ENCODE measurements around the gene FGD2.
"Not testable (repeated sequence)": the region's sequence is repeated elsewhere in the genome, so short reads cannot be mapped to it uniquely, and the experiment has no call there.

FGD2 gene

DNA sequence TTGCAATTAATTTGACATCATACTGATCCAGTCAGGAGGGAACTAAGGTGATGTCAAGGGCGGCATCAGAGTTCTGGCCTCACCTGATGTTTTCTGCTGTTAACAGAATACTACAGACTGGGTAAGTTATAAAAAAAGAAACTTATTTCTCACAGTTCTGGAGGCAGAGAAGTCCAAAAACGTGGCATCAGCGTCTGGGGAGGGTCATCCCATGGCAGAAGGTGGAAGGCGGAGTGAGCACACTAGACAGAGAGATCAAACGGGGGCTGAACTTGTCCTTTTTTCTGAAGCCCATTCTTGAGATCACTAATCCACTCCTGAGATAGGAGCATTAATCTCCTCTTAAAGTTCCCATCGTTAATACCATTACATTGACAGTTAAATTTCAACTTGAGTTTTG is 16.2 kb upstream of the FGD2 start:
- in situ Hi-C loops (cut with MboI; ENCODE audit: low sequenced_read_pairs) = no loop called here

DNA sequence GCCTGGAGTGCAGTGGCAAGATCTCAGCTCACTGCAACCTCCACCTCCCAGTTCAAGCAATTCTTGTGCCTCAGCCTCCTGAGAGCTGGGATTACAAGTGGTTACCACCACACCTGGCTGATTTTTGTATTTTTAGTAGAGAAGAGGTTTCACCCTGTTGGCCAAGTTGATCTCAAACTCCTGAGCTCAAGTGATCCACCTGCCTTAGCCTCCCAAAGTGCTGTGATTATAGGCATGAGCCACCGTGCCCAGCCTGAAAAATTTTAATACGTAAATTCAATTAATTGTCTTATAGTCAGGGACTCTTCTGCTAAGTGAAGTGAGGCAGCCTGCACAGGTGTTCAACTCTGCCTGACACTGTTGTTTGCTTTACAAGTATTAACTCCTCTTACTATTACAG is 15.1 kb upstream of the FGD2 start:
- in situ Hi-C loops (cut with MboI; ENCODE audit: low sequenced_read_pairs) = not testable (repeated sequence)

DNA sequence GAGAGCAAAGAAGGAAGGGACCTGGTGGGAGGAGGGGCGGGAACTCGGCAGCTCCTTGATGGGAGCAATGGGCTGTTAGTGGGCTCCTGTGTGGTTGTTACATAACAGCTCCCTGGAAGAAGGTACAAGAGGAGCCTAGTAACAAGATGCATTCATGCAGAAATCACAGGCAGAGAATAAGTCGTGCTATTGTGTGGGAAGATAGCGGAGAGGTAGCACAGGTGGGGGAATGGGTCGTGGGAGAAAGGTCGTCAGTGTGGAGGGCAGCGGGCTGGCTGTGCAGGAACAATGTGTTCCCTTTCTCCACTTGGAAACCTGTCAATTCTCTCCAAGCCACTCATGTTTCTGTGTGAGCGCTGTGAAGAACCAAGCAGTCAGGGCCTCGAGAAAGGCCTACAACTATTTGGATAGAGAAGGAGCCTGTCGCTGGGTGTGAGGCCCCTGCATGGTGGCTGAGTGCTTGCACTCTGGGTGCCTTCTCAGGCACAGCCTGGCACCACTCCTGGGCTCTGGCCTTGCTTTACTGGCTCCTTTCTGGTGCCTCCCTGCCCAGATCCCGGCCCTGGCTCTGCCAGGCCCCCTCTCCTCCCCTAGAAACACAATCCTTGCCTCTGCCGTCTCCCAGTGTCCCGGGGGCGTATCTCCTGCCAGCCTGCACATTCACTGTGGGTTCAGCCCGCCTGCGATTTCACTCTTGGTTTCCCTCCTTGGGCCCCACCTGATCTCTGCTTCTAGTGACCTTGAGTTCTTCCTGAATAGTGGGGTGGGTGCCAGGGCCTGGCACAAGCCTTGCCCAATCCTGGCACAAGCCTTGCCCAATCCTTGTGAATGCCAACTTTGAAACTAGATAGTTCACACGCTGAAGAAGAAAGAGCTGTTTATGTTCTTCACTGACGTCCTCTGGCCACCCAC is 7.4 kb upstream of the FGD2 start:
- in situ Hi-C loops (cut with MboI; ENCODE audit: low sequenced_read_pairs) = no loop called here

DNA sequence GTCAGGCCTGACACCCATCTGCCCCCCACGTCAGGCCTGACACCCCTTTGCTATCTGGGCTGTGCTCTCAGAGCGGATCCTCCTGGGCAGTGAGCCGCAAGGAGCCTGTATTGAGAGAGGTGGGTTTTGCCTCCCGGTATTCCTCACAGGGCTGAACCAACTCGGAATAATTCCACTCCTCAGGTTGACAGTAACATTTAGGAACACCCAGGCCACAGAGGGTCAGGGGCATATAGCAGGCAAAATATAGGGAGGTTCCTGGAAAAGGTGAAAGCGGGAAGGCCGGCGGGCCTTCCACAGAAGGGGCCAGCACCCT is 6.8 kb upstream of the FGD2 start:
- in situ Hi-C loops (cut with MboI; ENCODE audit: low sequenced_read_pairs) = no loop called here

DNA sequence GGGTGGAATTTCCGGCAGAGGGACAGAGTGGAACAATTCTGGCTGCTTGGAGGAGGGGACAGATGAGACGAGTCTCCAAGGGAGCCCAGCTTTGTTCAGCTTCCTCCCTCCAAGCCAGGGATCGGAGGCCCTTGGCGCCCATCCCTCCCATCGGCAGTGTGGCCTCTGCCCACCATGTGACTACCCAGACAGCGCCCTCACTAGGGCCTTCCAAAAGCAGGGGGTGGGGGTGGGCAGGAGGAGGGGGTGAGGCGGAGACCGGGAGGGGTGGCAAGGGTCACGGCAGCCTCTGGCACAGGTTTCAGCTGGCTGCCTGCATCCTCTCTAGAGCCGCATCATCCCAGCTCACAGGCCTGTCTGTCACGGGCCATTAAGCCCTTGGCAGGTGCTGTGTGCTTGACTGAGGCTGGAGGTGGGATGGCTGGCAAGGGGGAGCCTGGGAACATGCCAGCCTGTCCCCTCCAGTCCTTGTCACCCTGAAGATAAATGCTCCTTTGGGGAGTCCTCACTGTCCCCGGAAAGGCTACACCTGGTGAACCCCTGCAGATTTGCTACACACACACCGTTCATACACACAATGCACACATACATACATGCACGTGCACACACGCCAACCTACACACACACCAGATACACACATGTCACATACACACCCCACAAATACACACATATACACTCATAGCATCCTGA is 6.2 kb upstream of the FGD2 start:
- in situ Hi-C loops (cut with MboI; ENCODE audit: low sequenced_read_pairs) = no loop called here

DNA sequence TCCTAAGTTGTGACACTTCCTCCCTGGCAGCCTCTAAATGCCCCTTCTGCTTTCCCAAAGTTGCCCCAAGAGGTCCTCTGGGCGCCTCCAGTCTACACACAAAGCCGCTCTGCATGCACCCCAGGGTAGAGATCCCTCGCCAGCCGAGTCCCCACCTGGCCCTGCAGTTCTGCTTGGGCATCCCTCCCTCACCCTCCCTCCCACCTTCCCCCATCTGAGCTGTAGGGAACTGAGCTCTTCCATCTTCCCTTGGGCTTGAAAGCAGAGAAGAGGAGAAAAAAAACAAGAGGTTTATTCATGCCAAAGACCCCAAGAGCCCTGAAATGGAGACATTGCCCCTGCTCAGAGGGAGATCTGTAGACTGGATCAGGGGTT is 5.7 kb upstream of the FGD2 start:
- in situ Hi-C loops (cut with MboI; ENCODE audit: low sequenced_read_pairs) = no loop called here

DNA sequence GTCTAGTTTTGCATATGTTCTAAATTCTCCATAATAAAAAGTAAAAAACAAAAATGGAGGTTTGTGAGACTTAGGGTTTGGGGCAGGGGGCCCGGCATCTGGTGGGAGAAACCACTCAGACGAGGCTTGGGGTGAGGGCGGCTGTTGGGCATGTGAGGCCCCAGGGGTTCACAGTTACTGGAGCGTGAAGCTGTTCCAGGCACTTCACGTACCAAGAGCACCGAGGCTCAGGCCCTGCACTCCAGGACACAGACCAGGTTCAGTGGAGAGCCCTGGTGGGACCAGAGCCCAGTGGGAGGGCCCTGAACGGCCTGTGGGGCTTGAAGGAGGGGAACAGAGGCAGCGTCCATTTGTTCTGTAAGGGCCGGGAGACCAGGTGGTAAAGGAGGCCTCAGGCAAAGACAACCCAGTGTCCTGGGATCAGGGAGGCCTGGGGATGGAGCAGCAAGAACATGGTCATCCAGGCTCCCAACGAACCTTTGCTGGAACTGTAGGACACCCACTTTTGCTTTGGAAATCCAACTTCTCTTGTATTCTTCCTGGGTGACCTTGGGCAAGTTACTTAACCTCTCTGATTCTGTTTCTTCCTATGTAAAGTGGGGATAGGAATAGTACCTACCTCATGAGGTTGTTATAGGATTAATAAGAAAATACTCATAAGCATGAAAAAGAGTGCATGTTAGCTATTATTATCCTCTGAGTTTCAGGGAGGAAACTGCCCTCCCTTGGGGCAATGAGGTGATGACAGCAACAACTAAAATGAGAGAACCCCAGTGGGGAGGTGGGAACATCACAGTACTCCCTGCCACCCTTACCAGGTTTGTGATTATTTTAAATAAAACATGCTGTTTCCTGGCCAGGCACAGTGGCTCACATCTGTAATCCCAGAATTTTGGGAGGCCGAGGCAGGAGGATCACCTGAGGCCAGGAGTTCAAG is 1.1 kb upstream of the FGD2 start:
- in situ Hi-C loops (cut with MboI; ENCODE audit: low sequenced_read_pairs) = no loop called here

DNA sequence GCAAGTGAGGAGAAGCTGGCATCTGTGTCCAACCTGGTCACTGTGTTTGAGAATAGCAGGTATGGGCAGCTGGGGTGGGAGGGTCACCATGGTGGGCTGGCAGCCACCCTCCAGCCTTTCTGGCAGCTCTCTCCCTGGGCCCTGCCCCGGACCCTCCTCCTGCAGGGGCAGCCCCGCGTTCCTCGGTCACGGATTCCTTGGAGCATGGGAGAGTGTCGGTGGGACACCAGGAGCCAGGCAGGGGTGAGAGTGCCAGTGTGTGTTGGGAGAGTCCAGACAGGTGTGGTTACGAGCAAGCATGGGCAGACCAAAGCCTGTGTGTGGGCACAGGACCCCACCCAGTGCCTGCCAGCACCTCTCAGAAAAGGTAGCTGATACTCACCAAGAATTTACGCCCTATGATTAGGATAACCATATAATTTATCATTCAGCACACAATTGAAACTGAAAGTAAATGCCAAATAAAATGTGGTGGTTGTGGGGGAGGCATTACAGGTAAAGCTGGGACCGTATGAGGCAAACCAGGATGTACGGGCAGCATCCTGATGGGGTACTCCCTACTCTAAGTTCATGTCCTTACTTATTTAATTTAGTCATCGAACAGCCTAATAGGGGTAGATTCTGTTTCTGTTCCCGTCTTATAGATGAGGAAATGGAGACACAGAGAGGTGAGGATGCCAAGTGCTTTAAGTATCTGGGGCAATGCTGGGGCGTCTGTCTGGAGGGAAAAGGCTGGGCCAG is 542 bp downstream of the FGD2 start:
- in situ Hi-C loops (cut with MboI; ENCODE audit: low sequenced_read_pairs) = no loop called here

DNA sequence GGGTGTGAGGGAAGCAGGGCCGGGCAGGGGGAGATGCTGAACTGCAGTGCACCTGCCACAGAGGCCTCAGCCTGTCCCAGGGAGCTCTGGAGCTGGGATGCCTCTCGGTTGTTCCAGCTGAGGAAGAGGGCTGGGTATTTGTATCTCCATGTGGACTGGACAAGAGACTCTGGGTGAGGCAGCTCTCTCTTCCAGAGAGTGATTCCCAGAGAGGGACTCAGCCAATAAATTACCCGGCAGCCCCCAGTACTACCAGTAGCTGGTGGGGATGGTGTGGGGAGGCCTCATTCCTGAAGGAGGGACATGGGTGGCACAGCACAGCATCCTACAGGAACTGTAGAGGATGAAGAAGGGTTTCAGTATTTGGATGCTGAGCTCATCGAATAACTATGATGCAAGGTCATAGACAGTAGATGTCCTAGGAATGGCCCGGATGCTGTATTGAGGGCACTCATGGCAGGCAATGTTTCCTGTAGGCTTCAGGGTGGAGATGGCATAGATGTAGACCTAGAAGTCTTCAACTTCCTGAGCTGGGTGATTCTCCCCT is 1.4 kb downstream of the FGD2 start:
- in situ Hi-C loops (cut with MboI; ENCODE audit: low sequenced_read_pairs) = no loop called here

DNA sequence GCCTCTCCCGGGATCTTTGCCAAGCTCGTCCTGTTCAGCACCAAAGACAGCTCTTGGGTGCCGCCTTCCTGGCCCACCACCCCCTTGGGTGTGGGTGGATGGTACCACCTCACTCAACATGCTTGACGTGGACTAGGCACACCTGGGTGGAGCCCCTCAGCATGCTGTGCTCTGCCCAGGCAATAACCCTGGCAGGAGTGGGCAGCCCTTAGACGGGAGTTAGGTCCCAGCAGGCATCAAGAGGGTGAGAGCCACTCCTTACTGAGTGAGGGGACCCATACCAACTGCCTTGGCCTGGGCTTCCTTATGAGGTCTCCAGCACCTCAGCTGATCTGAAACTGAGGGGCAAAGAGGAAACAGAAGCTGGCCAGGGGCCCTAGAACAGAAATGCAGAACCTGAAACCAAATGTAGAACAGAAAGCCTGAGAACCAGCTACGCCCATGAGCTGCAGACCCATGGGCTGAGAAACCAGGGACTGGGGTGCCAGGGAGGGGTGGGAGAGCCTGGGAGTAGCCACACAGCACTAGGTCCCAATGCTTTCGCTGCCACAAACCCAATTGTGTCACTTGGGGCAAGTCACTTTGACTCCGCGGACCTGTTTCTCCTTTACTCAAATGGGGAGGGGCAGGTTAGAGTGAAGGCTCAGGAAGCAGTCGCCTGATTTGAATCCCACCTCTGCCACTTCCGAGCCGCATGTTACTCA is 2.0 kb downstream of the FGD2 start:
- in situ Hi-C loops (cut with MboI; ENCODE audit: low sequenced_read_pairs) = no loop called here

DNA sequence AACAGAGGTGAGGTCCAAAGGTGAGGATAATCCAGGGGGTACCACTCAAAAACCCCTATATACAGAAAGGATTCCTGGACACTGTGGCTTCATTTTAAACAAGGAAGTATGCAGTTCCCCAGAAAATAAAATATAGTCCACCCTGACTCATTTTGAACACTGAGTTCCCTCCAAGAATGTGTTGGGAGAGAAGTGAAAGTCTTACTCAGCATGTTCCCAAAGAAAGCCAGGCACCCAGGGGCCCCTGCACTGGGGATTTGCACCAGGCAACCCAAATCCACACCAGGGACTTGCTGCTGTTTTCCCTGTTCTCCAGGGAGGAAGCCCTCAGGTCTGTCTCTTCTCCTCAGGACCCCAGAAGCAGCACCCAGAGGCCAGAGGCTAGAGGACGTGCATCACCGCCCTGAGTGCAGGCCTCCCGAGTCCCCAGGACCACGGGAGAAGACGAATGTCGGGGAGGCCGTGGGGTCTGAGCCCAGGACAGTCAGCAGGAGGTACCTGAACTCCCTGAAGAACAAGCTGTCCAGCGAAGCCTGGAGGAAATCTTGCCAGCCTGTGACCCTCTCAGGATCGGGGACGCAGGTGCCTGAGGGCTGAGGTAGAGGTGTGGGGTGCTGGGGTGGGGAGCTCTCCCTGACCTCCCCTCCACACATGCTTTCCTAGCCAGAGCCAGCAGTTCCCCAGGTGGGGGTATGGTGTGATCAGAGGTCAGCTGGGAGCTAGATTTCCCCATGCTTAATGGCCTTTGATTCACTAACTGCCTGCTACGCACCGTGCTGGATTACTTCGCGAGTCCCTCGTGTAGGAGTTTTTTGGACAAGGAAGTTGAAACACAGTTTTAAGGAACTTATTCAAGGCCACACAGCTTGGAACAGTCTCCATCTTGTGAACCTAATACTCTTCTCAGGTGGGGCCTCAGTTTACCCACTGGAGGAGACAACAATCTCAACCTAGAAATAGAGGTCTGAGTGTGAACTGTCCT is 3.3 kb downstream of the FGD2 start:
- in situ Hi-C loops (cut with MboI; ENCODE audit: low sequenced_read_pairs) = no loop called here

DNA sequence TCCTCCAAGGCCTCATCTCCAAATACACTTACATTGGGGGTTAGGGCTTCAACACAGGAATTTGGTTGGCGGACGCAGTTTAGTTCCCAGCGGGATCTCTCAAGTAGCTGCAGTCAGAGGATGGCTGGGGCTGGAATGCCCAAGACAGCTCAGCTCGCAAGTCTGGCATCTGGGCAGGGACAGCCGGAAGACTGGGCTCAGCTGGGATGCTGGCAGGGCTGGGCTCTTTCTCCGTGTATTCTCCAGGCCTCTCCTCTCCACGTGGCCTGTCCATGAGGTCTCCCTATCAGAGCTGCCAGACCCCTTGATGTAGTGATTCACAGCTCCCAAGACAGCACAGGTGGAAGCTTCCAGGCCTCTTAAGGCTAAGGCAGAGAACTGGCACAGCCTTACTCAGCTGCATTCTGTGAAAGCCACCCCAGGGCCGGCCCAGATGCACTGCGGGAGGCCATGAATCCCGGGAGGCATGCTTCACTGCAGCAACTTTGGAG is 5.0 kb downstream of the FGD2 start:
- in situ Hi-C loops (cut with MboI; ENCODE audit: low sequenced_read_pairs) = no loop called here

DNA sequence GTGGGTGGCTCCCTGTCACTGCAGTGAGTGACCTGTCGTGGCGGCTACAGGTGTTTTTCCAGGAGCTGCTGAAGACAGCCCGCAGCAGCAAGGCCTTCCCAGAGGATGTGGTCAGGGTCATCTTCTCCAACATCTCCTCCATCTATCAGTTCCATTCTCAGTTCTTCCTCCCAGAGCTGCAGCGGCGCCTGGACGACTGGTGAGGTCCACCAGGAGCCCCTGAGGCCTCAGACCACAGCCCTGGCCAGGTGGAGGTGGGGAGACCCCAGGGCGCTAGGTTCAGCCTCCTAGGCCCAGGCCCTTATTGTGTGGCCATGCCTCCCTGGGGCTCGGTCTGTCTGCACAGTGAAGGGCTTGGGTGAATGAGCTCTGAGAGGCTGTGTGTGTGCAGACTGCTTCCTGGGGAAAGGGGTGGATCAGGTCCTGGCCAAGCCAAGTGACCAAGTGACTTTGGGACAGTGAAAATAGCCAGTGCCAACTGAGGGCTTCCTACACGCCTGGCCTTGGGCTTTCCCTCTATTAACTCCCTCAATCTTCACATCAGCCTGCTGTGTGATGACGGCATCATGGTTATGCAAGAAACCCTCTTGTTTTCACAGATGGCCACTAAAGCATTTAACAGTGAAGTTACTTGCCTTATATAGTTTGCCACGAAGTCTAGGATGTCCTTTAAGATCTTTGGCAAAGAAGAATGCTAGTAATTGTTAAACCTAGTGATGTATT is 6.4 kb downstream of the FGD2 start:
- in situ Hi-C loops (cut with MboI; ENCODE audit: low sequenced_read_pairs) = no loop called here

DNA sequence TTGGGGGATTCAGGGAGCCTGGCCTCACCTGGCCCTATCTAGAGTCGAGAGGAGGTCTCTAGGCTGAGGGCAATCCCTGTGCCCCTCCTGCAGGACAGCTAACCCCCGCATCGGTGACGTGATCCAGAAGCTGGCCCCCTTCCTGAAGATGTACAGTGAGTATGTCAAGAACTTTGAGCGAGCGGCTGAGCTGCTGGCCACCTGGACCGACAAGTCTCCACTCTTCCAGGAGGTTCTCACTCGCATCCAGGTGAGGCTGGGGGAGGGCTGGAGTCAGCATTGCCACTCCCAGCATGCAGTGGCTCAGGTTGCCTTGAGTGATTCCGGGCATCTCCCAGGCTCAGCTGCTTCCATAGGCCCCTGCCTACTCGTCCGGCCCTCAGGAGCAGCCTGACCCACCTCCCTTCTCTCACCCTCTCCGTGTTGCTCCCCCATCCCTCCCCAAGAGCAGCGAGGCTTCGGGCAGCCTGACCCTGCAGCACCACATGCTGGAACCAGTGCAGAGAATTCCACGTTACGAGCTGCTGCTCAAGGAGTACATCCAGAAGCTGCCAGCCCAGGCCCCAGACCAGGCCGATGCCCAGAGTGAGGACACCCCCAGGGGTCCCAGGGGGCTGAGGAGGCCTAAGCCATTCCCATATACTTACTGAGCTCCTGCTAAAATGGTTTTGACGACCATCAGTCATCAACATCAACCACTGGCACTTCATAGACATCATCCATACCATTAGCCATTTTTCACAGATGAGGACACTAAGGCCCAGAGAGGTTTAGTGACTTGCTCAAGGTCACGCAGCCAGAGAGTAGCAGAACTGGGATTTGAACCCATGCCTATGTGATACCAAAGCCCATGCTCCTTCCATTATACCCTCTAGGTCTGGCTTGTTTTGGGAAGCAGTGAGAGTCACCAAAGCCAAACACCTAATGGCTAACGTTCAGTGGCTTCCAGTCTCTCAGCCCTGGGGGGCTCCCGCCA is 8.3 kb downstream of the FGD2 start:
- in situ Hi-C loops (cut with MboI; ENCODE audit: low sequenced_read_pairs) = no loop called here

DNA sequence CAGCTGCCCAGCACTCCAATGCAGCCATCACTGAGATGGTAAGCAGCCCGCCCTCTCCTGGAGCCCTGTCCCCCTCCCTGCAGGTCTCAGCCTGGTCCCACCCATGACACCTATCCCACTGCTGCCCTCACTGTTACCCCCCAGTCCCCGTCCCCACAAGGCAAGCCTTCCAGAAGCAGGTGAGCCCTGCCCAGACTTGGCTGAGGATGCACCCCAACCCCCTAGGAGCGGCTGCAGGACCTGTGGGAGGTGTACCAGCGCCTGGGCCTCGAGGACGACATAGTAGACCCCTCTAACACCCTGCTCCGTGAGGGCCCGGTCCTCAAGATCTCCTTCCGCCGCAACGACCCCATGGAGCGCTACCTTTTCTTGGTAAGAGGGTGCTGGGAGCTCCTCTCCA is 9.2 kb downstream of the FGD2 start:
- in situ Hi-C loops (cut with MboI; ENCODE audit: low sequenced_read_pairs) = no loop called here

DNA sequence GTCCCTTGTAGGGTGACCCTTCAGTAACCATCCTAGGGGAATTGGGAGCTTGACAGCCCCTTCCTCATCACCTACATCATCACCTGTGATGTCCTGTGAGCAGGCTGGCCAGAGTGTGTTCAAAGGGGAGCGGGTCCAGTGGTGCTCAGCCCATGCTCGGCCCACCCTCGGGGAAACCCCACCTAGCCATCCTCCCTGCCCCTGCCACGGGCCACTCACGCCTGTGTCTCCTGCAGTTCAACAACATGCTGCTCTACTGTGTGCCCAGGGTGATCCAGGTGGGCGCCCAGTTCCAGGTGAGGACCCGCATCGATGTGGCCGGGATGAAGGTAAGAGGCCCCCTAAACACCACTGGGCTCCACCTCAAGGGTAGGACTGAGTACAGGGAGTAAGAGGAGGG is 10.1 kb downstream of the FGD2 start:
- in situ Hi-C loops (cut with MboI; ENCODE audit: low sequenced_read_pairs) = no loop called here

DNA sequence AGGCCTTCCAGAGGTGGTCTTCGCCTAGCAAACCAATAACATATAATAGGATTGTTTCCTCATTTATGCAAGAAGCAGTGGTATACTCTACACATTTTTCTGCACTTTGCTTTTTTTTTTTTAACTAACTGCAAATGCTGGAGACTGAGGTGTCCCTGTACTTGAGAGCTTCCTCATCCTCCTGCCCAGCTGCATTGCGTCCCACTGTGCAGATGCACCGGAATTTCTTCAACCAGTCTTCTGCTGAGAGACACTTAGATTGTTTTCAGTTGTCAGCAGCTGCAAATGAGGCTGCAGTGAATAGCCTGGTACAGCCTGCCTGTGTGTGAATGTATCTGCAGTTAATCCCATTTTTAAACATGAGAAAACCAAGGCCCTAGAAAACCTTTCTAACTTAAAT is 11.5 kb downstream of the FGD2 start:
- in situ Hi-C loops (cut with MboI; ENCODE audit: low sequenced_read_pairs) = no loop called here
